Endometrial microvascular endothelial cells (primary cell): ENCODE measurements around the gene KRTAP12-2. TPM values are rescaled to one million over a fixed set of nuclear protein-coding genes. Genes with fewer than 3 reads are reported as not detected.
"Not testable (repeated sequence)": the region's sequence is repeated elsewhere in the genome, so short reads cannot be mapped to it uniquely, and the experiment has no call there.

Experiments
- in situ Hi-C: cut with HindIII; loops from 2 replicates; pipeline ENCODE4 v1.10.0; 2017; ENCODE audit warnings: low sequenced_read_pairs, low pct_unique_long_range_greater_than_20kb; ENCODE audit errors: inconsistent ontology term
- total RNA-seq: library from RNA; depleted of rRNA; stranded (reverse); fragments of >200 nt; gene quantifications from one replicate; pipeline ENCODE4 v1.2.3, GENCODE V29; 2015; ENCODE audit errors: inconsistent ontology term

The KRTAP12-2 gene
- total RNA-seq, 1 donor from 2014 or later = not detected

- in situ Hi-C loops = not testable (repeated sequence)
Measured at GRCh38 chr21:44638506-44639330, 28.0 kb downstream of the KRTAP12-2 start.

DNA sequence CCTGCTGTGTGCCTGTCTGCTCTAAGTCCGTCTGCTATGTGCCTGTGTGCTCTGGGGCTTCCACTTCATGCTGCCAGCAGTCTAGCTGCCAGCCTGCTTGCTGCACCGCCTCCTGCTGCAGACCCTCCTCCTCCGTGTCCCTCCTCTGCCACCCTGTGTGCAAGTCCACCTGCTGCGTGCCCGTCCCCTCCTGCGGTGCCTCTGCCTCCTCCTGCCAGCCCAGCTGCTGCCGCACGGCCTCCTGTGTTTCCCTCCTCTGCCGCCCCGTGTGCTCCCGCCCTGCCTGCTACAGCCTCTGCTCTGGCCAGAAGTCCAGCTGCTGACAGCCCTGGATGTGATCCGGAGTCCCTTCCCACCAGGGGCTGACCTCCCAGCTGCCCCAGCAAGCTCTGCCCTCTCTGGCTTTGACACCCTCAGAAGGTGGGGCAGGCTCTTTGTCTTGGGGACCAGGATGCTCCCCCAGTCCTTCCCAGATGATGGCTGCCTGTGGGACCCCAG is 28.8 kb downstream of the KRTAP12-2 start:
- in situ Hi-C loops = not testable (repeated sequence)

DNA sequence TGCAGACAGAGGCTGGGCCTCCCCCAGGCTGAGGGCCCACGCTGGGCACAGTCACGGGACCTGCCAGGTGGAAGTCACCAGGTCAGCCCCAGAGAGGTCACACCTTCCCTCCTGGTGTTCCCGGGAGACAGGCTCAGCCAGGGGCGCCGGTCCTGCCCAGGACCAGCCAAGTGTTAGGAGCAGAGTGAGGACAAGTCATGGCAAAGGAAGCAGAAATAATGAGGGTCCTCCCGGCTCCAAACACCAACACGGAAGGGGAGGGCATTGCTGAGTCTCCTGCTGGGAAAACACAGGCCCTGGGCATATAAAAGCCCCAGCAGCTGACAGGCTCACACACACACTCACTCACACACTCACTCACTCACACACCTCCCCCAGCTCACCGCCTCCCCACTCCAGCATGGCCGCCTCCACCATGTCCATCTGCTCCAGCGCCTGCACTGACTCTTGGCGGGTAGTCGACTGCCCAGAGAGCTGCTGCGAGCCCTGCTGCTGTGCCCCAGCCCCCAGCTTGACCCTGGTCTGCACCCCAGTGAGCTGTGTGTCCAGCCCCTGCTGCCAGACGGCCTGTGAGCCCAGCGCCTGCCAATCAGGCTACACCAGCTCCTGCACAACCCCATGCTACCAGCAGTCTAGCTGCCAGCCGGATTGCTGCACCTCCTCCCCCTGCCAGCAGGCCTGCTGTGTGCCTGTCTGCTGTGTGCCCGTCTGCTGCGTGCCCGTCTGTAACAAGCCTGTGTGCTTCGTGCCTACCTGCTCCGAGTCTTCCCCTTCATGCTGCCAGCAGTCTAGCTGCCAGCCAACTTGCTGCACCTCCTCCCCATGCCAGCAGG is 29.5 kb downstream of the KRTAP12-2 start, which contains the start of gene KRTAP10-10:
KRTAP10-10 (plus strand) TSS at position 339 of the 833 bp plus-strand sequence; CDS start at position 401, 62 bp downstream.
- in situ Hi-C loops = no loop called here

- in situ Hi-C loops = no loop called here
Measured at GRCh38 chr21:44636209-44637017, 30.3 kb downstream of the KRTAP12-2 start.

DNA sequence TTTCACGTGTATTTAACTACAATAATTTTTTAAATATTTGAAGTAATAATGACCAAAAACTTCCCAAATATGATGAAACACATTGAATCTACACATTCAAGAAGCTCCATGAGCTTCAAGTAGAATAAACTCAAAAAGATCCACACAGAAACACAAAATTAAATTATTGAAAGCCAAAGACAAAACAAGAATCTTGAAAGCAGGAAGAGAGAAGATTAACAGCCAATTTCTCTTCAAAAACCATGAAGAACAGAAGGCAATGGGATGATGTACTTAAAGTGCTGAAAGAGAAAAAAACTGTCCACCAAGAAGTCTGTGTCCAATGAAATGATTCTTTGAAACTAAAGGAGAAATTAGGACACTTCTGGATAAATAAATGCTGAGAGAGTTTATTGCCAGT is 34.7 kb downstream of the KRTAP12-2 start:
- in situ Hi-C loops = no loop called here

DNA sequence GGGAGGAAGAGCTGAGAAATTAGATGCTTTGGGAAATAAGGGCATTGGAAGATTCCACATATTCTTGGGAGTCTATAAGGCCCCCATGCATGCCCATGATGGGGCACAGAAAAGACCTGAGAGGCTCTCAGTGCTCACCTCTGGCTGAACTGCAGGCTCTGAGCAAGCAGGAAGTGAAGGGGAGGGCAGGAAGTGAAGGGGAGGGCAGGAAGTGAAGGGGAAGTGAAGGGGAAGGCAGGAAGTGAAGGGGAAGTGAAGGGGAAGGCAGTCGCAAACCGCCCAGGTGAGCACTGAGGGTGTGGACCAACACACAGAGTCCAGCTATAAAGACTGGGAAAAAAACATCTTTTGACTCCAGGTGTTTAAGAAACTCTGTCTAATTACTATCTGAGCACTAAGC is 36.3 kb downstream of the KRTAP12-2 start:
- in situ Hi-C loops = no loop called here

DNA sequence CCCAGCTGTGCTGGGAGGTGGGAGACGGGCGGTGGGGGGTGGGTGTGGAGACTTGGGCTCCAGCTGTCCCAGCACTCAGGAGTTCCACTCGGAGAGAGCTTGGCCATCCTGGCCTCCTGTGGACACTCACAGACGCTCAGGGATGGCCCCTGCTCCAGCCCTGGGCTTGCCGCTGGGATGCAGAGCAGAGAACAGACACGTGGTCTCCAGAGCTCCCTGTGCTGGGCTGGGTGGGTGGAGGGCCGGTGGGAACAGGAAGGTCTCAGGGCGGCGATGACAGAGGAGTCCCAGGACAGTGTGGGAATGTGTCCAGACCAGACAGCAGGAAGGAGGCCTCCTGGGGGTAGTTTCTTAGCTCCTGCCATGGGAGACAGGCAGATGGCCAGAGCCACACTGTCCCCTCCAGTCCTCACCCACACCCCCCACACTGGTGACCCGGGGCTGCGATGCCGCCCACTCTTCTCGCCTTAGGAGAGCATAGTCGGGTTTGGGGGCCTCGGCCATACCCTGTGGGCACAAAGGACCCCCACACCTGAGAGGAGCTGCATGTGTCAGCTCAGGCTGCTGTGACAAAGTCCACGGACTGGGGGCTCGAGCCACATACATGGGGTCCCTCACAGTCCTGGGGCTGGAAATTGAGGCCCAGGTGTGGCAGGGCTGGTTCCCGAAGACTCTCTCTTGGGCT is 37.9 kb downstream of the KRTAP12-2 start:
- in situ Hi-C loops = no loop called here

- in situ Hi-C loops = not testable (repeated sequence)
Measured at GRCh38 chr21:44627831-44628233, 38.9 kb downstream of the KRTAP12-2 start.

DNA sequence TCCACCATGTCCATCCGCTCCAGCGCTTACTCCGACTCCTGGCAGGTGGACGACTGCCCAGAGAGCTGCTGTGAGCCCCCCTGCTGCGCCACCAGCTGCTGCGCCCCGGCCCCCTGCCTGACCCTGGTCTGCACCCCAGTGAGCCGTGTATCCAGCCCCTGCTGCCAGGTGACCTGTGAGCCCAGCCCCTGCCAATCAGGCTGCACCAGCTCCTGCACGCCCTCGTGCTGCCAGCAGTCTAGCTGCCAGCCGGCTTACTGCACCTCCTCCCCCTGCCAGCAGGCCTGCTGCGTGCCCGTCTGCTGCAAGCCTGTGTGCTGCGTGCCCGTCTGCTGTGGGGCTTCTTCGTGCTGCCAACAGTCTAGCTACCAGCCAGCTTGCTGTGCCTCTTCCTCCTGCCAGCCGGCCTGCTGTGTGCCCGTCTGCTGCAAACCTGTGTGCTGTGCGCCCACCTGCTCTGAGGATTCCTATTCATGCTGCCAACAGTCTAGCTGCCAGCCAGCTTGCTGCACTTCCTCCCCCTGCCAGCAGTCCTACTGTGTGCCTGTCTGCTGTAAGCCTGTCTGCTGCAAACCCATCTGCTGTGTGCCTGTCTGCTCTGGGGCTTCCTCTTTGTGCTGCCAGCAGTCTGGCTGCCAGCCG is 39.4 kb downstream of the KRTAP12-2 start:
- in situ Hi-C loops = not testable (repeated sequence)

GRCh38 chr21:44626673-44627143 is 40.0 kb downstream of the KRTAP12-2 start, which contains the start of gene KRTAP10-9:
Gene KRTAP10-9, plus strand, starts transcription at chr21:44627093. Its CDS starts 79 bp downstream, at chr21:44627172.
- in situ Hi-C loops = no loop called here

DNA sequence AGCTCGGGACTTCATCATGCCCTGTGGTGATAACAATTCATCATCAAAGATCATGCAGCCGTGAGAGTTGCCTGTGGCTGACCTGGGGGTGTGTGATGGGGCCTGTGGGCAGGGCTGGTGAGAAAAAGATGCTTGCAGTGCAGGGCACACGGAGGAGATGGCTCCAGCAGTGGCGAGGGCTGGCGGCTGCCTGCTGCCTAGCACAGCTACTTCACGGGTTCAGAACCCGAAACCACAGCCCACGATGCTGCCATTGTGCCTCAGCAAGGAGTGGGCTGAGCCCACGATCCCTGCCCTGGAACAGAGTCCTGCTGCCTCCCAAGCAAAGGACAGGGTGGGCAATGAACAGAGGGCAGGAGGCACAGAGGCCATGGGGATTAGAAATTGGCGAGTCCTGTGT is 40.5 kb downstream of the KRTAP12-2 start:
- in situ Hi-C loops = no loop called here

DNA sequence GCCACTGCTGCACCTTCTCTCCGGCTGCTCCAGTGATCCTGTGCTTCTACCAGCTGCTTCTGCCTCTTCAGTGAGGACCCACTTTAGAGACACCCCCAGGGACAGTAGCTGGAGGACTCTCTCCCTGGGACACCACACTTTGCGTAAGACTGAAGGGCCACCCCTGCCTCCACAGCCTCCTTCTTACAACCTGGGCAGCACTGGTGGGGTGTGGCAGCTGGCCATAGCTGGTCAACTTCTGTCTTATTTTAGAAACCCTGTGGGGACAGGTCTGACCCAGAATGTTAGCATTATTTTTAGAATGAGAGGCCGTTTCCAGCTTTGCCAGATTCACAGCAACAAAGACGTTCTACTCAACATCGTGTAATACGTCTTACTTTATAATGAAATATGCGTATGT is 41.0 kb downstream of the KRTAP12-2 start:
- in situ Hi-C loops = no loop called here

DNA sequence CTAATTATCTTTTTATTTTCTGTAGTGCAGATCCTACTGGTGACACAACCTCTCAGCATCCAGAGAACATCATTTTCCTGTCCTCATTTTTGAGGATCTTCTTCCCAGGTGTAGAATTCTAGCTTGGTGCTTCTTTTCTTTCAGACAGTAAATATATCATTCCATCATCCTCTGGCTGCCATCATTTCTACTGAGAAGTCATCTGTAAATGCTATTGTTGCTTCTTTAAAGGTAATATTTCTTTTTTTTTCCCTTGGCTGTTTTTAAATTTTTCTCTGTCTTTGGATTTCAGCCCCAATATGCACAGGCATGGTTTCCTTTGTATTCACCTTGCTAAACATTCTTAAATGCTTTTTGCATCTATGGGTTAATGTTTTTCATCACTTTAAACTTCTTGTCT is 43.2 kb downstream of the KRTAP12-2 start:
- in situ Hi-C loops = no loop called here

GRCh38 chr21:44619886-44620285 is 46.8 kb downstream of the KRTAP12-2 start:
- in situ Hi-C loops = no loop called here

DNA sequence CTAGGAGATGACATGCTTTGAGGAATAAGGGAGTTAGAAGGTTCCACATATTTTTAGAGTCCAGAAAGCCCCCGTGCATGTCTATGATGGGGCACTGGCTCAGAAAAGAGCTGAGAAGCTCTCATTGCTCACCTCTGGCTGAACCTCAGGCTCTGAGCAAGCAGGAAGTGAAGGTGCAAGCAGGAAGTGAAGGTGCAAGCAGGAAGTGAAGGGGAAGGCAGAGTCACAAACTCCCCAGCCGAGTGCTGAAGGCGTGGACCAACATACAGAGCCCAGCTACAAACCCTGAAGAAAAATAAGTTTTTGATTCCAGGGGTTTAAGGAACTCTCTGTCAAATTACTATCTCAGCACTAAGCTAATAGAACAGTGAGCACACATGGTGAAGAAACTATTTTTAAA is 47.8 kb downstream of the KRTAP12-2 start:
- in situ Hi-C loops = no loop called here

DNA sequence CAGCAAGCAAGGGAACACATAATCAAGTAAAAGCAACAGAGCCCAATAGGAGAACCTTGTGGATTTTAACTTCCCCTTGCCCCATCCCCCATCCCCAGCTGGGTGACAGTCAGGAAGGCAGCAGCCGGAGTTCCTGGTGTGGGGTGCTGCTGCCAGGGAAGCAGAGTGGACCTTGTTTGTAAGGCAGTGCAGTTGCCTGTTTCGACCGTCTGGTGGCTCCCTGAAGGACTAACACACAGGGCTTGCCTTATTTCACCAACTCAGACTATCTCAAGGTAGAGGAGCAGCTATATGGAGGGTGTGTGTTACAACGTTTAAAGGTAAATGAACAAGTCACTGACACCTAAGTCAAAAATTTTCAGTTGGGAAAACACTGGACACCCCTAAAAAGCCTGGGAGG is 48.2 kb downstream of the KRTAP12-2 start:
- in situ Hi-C loops = no loop called here

GRCh38 chr21:44617071-44617501 is 49.6 kb downstream of the KRTAP12-2 start:
- in situ Hi-C loops = no loop called here

DNA sequence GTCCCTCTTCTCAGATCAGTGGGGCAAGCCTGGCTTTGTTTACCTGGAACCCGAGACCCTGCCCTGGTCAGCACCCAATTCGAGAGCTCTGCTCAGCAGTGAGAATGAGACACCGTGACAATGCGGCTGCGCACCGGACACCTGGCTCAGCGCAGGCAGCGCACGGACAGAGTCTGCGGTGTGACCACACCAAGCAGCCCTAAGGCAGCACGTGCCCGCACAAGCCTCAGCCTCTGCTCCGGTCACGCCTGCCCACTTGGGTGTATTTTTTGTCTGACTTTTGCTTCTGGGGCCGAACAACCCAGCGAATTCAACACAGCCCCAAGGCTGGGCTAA is 50.2 kb downstream of the KRTAP12-2 start:
- in situ Hi-C loops = no loop called here
